ENCODE measurements around the gene OLFM2. TPM values are rescaled to one million over a fixed set of nuclear protein-coding genes. Genes with fewer than 3 reads are reported as not detected.

Gene OLFM2
- total and polyA plus RNA-seq, 4 donors, result 0.49 to 28.9 (median 2.3) TPM

GRCh38 chr19:9865732-9866501, 70.4 kb downstream of the OLFM2 start (continued):
- TF ChIP-seq REST (IDR thresholded peaks at IDR 0.05), result no peak
- TF ChIP-seq FOXA1 (IDR thresholded peaks at IDR 0.05), result no peak
- TF ChIP-seq FOXA2 (IDR thresholded peaks at IDR 0.05), result no peak
- no peak for TF ChIP-seq CTCF (IDR thresholded peaks at IDR 0.05; ENCODE audit: low read depth, low read length, missing input control)
- no peak for TF ChIP-seq HNF4A (conservative IDR thresholded peaks at IDR 0.05)
- no peak for TF ChIP-seq MAX (IDR thresholded peaks at IDR 0.05)
- no peak for TF ChIP-seq ATF3 (IDR thresholded peaks at IDR 0.05)
- no peak for TF ChIP-seq JUND (IDR thresholded peaks at IDR 0.05)

DNA sequence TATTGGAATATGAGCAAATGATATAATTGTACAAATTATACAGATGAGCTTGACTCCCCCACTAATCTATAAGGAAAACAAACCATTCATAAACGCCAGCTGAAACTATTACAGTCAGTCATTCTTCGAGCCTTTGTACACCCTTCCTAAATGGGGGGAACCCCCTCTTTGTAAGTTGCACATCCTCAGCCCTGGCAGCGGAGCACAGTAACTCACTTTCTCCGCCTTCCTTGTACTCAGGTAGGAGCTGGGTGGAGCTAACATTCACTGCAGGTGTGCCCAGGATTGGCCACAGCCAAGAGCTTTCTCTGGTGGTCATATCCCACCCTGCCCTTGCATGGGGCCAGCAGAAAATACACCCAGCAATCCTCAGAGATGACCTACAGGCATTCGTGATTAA, 72.6 kb downstream of the OLFM2 start:
- no peak for TF ChIP-seq FOXA1 (IDR thresholded peaks at IDR 0.05)
- TF ChIP-seq NR2F2 (IDR thresholded peaks at IDR 0.05), result no peak
- TF ChIP-seq TAF1 (conservative IDR thresholded peaks at IDR 0.05), result no peak
- no peak for TF ChIP-seq RXRA (IDR thresholded peaks at IDR 0.05)
- TF ChIP-seq REST (IDR thresholded peaks at IDR 0.05), result no peak
- no peak for TF ChIP-seq FOXA2 (IDR thresholded peaks at IDR 0.05)
- TF ChIP-seq ATF3 (IDR thresholded peaks at IDR 0.05), result no peak
- TF ChIP-seq JUND (IDR thresholded peaks at IDR 0.05), result no peak
- H3K27me3 ChIP-seq (ENCODE audit: control insufficient read depth in 4 of 4, insufficient read depth in 4 of 4, low read length in 3 of 4), result no peaks in the 10 kb centered on the region
- 91% methylated on average over 5 of the region's 5 CpGs for WGBS

More for the DNA sequence above, 72.6 kb downstream of the OLFM2 start:
- no peaks in the 10 kb centered on the region for H3K36me3 ChIP-seq (ENCODE audit: control insufficient read depth in 4 of 4, insufficient read depth in 3 of 4, low read depth in 1 of 4, low read length in 3 of 4)
- H3K9ac ChIP-seq (ENCODE audit: low read depth in 1 of 2, low read length in 2 of 2), result no peak overlapping the region
- H3K9me3 ChIP-seq (ENCODE audit: control insufficient read depth in 4 of 4, low read length in 3 of 4), result no peaks in the 10 kb centered on the region
- H3K27ac ChIP-seq (ENCODE audit: low read depth in 1 of 2, low read length in 2 of 2), result no peak overlapping the region
- no peak for DNase-seq (ENCODE audit: low spot score)
- H3K4me3 ChIP-seq (ENCODE audit: low read depth in 1 of 3, low read length in 3 of 3), result no peak overlapping the region
- no peaks in the 10 kb centered on the region for H3K4me1 ChIP-seq (ENCODE audit: control insufficient read depth in 4 of 4, insufficient read depth in 4 of 4, low read length in 3 of 4)
